ENCODE data around the gene NUDT1. TPM values are rescaled to one million over a fixed set of nuclear protein-coding genes. Genes with fewer than 3 reads are reported as not detected.

NUDT1 gene
- polyA plus RNA-seq, 1 experiment, result 22.0 TPM

DNA sequence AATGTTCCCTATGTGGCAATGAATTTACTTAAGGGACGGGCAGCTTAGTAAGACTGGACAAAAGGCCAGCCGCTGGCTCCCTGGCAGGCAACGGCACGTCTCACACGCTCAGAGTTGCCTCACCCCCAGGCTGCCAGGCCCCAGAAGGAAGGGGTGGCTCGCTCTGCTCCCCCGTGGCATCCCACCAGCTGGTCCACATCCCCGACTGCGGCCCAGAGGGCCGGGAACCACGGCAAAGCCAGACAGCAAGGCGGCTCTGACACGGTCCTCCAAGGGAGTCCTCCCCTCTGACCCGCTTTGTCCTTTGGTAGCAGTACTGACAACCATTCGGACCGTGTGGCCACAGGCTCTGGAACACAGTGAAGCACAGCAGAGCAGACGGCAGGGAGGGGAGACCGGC lies 34.1 kb downstream of the NUDT1 start:
- ChIA-PET CTCF (interaction anchor here (0.7 kb wide), 1 partner anchor 362 kb away, joined by 3 read pairs; no protein-coding TSS in a partner anchor), POLR2A (no interaction called here)
- Histone ChIP-seq H3K4me3 (ENCODE audit: low read depth, low read length) (no peak overlapping the region), H3K36me3 (ENCODE audit: control insufficient read depth, insufficient read depth, low read length) (peaks cover 8% of the 10 kb centered on the region), H3K27me3 (ENCODE audit: control insufficient read depth, insufficient read depth, low read length) (no peaks in the 10 kb centered on the region)
- DNase-seq (ENCODE audit: low read depth), result no peak
- TF ChIP-seq, protein P1, sequence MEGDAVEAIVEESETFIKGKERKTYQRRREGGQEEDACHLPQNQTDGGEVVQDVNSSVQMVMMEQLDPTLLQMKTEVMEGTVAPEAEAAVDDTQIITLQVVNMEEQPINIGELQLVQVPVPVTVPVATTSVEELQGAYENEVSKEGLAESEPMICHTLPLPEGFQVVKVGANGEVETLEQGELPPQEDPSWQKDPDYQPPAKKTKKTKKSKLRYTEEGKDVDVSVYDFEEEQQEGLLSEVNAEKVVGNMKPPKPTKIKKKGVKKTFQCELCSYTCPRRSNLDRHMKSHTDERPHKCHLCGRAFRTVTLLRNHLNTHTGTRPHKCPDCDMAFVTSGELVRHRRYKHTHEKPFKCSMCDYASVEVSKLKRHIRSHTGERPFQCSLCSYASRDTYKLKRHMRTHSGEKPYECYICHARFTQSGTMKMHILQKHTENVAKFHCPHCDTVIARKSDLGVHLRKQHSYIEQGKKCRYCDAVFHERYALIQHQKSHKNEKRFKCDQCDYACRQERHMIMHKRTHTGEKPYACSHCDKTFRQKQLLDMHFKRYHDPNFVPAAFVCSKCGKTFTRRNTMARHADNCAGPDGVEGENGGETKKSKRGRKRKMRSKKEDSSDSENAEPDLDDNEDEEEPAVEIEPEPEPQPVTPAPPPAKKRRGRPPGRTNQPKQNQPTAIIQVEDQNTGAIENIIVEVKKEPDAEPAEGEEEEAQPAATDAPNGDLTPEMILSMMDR (IDR thresholded peaks at IDR 0.05; ENCODE audit: insufficient read depth, low read depth, low read length), result no peak

DNA sequence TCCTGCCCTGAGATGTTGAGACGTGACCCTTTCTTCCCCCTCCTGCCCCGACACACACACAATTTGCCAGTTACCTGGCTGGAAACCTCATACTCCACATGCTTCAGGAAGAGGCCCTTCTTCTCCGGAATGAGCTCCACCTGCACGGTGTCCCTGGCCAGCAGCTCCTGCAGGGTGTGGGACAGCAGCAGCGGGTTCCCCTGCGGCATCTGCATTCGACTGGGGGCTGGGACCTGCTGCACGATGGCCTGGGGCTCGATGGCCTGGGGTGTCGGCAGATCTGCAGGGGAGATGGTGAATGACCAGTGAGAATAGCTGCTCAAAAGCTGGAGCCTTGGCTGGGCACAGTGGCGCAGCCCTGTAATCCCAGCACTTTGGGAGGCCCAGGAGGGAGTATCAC lies 36.0 kb downstream of the NUDT1 start:
- POLR2A ChIA-PET, result no interaction called here
- Histone ChIP-seq H3K27me3 (ENCODE audit: control insufficient read depth, insufficient read depth, low read length) (no peaks in the 10 kb centered on the region), H3K4me3 (ENCODE audit: low read depth, low read length) (no peak overlapping the region), H3K36me3 (ENCODE audit: control insufficient read depth, insufficient read depth, low read length) (peaks cover 7% of the 10 kb centered on the region)
- TF ChIP-seq, protein P1 (IDR thresholded peaks at IDR 0.05; ENCODE audit: insufficient read depth, low read depth, low read length), result no peak
- no peak for DNase-seq (ENCODE audit: low read depth)
- CTCF ChIA-PET, result no interaction called here

DNA sequence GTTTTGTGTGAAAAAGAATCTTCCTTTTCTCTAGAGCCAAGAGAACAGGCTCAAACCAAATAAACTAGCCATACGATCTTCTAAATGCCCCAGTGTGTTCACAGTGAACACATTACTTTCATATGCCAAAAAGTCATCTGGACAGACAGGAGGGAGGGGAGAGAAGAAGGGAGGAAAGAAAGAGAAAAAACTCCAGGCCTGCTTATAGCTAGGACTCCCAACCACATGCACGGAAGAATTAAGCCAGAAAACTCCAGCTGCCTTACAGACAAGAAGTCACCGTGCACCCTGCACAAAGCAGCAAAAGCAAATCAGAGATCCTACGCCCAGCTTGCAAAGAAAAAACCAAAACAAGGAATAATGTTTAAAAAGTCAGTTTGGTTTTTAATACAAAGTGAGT lies 37.9 kb downstream of the NUDT1 start:
- POLR2A ChIA-PET, result no interaction called here
- CTCF ChIA-PET, result interaction anchor here (1.2 kb wide), 1 partner anchor 9 kb away, joined by 3 read pairs; no protein-coding TSS in a partner anchor
- no peak for DNase-seq (ENCODE audit: low read depth)

GRCh38 chr7:2280424-2280823 lies 38.4 kb downstream of the NUDT1 start:
- TF ChIP-seq, protein P1 (IDR thresholded peaks at IDR 0.05; ENCODE audit: insufficient read depth, low read depth, low read length), result no peak
- H3K4me3 ChIP-seq (ENCODE audit: low read depth, low read length), result no peak overlapping the region
- no peak for DNase-seq (ENCODE audit: low read depth)
- no peaks in the 10 kb centered on the region for H3K27me3 ChIP-seq (ENCODE audit: control insufficient read depth, insufficient read depth, low read length)
- CTCF ChIA-PET, result interaction anchor here (0.6 to 1.2 kb wide), 2 partner anchors 9 to 15 kb away, joined by 3 read pairs; no protein-coding TSS in a partner anchor
- POLR2A ChIA-PET, result no interaction called here
- no peaks in the 10 kb centered on the region for H3K36me3 ChIP-seq (ENCODE audit: control insufficient read depth, insufficient read depth, low read length)

More for the DNA sequence above, 37.9 kb downstream of the NUDT1 start:
- TF ChIP-seq, protein P1 (IDR thresholded peaks at IDR 0.05; ENCODE audit: insufficient read depth, low read depth, low read length), result no peak
- Histone ChIP-seq H3K27me3 (ENCODE audit: control insufficient read depth, insufficient read depth, low read length) (no peaks in the 10 kb centered on the region), H3K4me3 (ENCODE audit: low read depth, low read length) (no peak overlapping the region), H3K36me3 (ENCODE audit: control insufficient read depth, insufficient read depth, low read length) (0 out of 2 replicates have a peak, but pooled peaks cover 2% of the 10 kb centered on the region)

GRCh38 chr7:2281541-2281940 lies 39.5 kb downstream of the NUDT1 start:
- ChIA-PET POLR2A (no interaction called here), CTCF (interaction anchor here (1.8 kb wide), 1 partner anchor 66 kb away, joined by 6 read pairs; no protein-coding TSS in a partner anchor)
- DNase-seq (ENCODE audit: low read depth), result no peak
- Histone ChIP-seq H3K36me3 (ENCODE audit: control insufficient read depth, insufficient read depth, low read length) (no peaks in the 10 kb centered on the region), H3K4me3 (ENCODE audit: low read depth, low read length) (no peak overlapping the region), H3K27me3 (ENCODE audit: control insufficient read depth, insufficient read depth, low read length) (no peaks in the 10 kb centered on the region)
- TF ChIP-seq, protein P1 (IDR thresholded peaks at IDR 0.05; ENCODE audit: insufficient read depth, low read depth, low read length), result no peak
